Fibroblast of lung (primary cell): ENCODE measurements around the gene HIBADH.

ENCODE experiments used
- EZH2 ChIP-seq: IDR thresholded peaks from 2 replicates; pipeline ENCODE4 v1.5.1; 2012; ENCODE audit warnings: low read length, control low read depth, mild to moderate bottlenecking; ENCODE audit errors: missing control alignments
- TF ChIP-seq, protein P1 (sequence below), 2 donors: IDR thresholded peaks in 1 of 2; conservative IDR thresholded peaks in 1 of 2; 1 replicate in 1 of 2; 2 replicates in 1 of 2; pipeline ENCODE4 v1.5.1; 2011 to 2012; ENCODE audit warnings: low read length in 2 of 2, control low read depth in 1 of 2, inconsistent platforms in 1 of 2, low read depth in 1 of 2, mild to moderate bottlenecking in 1 of 2

DNA sequence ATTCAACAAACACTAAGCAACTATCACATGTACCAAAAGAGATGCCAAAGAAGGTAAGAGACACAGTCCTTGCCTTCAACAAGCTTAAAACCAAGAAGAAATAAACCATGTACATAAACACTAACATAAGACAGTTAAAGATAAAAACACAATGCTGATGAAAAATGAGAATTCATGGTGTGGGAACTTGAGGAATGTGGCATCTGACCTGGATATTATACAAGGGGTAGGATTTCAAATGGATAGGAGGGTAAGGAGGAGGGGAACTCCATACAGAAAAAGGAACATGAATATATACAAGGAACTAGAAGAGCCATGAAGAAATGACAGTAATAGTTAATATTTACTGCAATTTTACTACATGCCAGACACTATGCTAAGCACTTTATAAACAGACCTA, 11.0 kb downstream of the HIBADH start:
- TF ChIP-seq, protein P1, sequence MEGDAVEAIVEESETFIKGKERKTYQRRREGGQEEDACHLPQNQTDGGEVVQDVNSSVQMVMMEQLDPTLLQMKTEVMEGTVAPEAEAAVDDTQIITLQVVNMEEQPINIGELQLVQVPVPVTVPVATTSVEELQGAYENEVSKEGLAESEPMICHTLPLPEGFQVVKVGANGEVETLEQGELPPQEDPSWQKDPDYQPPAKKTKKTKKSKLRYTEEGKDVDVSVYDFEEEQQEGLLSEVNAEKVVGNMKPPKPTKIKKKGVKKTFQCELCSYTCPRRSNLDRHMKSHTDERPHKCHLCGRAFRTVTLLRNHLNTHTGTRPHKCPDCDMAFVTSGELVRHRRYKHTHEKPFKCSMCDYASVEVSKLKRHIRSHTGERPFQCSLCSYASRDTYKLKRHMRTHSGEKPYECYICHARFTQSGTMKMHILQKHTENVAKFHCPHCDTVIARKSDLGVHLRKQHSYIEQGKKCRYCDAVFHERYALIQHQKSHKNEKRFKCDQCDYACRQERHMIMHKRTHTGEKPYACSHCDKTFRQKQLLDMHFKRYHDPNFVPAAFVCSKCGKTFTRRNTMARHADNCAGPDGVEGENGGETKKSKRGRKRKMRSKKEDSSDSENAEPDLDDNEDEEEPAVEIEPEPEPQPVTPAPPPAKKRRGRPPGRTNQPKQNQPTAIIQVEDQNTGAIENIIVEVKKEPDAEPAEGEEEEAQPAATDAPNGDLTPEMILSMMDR (conservative IDR thresholded peaks at IDR 0.05 in 1 of 2, IDR thresholded peaks at IDR 0.05 in 1 of 2; ENCODE audit: low read depth in 1 of 2, low read length in 2 of 2) = no peak
- no peak for TF ChIP-seq EZH2
